Measurements from ENCODE around the gene CFAP74. TPM values are rescaled to one million over a fixed set of nuclear protein-coding genes. Genes with fewer than 3 reads are reported as not detected.
A peak's percentile ranks its signal among the peaks of the same experiment; 100 is the strongest.

The CFAP74 gene
- total RNA-seq, 1 donor from 2014 or later: 0.42 TPM

DNA sequence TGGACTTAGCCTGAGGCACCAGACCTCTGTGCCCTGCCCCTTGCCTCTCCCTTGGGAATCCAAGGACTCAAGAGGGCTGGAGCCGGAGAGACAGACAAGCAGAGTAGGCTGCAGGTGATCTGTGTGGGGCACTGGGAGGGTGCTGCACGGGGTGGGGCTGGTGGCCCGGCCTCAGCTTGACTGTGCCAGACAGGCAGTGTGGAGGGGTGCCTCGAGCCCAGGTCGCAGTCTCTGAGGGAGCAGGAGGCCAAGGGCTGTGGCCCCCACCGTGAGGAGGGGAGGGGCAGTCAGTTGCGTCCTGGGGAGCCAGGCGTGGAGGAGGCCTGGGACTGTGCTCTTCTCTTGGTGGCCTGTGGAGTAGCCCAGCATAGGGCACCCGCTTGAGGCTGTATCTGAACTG is 19.6 kb upstream of the CFAP74 start:
- Mint-ChIP-seq H3K9me3 (no peaks in the 10 kb centered on the region), H3K27ac (no peak overlapping the region), H3K4me3 (no peak overlapping the region), H3K4me1 (peaks cover 3% of the 10 kb centered on the region), H3K27me3 (ENCODE audit: low read depth) (peaks cover 67% of the 10 kb centered on the region), H3K36me3 (no peaks in the 10 kb centered on the region)
- no peak for DNase-seq (ENCODE audit: low spot score in 2 of 2, unreplicated experiment in 2 of 2)
- TF ChIP-seq, protein P1, sequence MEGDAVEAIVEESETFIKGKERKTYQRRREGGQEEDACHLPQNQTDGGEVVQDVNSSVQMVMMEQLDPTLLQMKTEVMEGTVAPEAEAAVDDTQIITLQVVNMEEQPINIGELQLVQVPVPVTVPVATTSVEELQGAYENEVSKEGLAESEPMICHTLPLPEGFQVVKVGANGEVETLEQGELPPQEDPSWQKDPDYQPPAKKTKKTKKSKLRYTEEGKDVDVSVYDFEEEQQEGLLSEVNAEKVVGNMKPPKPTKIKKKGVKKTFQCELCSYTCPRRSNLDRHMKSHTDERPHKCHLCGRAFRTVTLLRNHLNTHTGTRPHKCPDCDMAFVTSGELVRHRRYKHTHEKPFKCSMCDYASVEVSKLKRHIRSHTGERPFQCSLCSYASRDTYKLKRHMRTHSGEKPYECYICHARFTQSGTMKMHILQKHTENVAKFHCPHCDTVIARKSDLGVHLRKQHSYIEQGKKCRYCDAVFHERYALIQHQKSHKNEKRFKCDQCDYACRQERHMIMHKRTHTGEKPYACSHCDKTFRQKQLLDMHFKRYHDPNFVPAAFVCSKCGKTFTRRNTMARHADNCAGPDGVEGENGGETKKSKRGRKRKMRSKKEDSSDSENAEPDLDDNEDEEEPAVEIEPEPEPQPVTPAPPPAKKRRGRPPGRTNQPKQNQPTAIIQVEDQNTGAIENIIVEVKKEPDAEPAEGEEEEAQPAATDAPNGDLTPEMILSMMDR (IDR thresholded peaks at IDR 0.05; ENCODE audit: unreplicated experiment): no peak

GRCh38 chr1:2022063-2022770 is 18.6 kb upstream of the CFAP74 start:
- Mint-ChIP-seq H3K27me3 (ENCODE audit: low read depth) (peaks cover 73% of the 10 kb centered on the region), H3K4me3 (no peak overlapping the region), H3K27ac (no peak overlapping the region), H3K9me3 (no peaks in the 10 kb centered on the region), H3K36me3 (no peaks in the 10 kb centered on the region), H3K4me1 (peaks cover 3% of the 10 kb centered on the region)
- TF ChIP-seq, protein P1 (IDR thresholded peaks at IDR 0.05; ENCODE audit: unreplicated experiment): no peak
- DNase-seq (ENCODE audit: low spot score in 2 of 2, unreplicated experiment in 2 of 2): no peak

- no peaks in the 10 kb centered on the region for H3K9me3 Mint-ChIP-seq
- H3K27me3 Mint-ChIP-seq (ENCODE audit: low read depth): peaks cover 76% of the 10 kb centered on the region
- DNase-seq (ENCODE audit: low spot score in 2 of 2, unreplicated experiment in 2 of 2): no peak
- peaks cover 3% of the 10 kb centered on the region for H3K4me1 Mint-ChIP-seq
- H3K36me3 Mint-ChIP-seq: no peaks in the 10 kb centered on the region
- H3K4me3 Mint-ChIP-seq: no peak overlapping the region
- TF ChIP-seq, protein P1 (IDR thresholded peaks at IDR 0.05; ENCODE audit: unreplicated experiment): no peak
- H3K27ac Mint-ChIP-seq: no peak overlapping the region
These were observed 18.0 kb upstream of the CFAP74 start for GRCh38 chr1:2021550-2021949.

GRCh38 chr1:2020310-2020655 is 16.7 kb upstream of the CFAP74 start:
- Mint-ChIP-seq H3K27me3 (ENCODE audit: low read depth) (peaks cover 83% of the 10 kb centered on the region), H3K4me1 (peaks cover 3% of the 10 kb centered on the region), H3K27ac (no peak overlapping the region), H3K9me3 (no peaks in the 10 kb centered on the region), H3K4me3 (no peak overlapping the region), H3K36me3 (no peaks in the 10 kb centered on the region)
- DNase-seq (ENCODE audit: low spot score in 2 of 2, unreplicated experiment in 2 of 2): no peak
- TF ChIP-seq, protein P1 (IDR thresholded peaks at IDR 0.05; ENCODE audit: unreplicated experiment): no peak

GRCh38 chr1:2019571-2020309 is 16.2 kb upstream of the CFAP74 start:
- TF ChIP-seq, protein P1 (IDR thresholded peaks at IDR 0.05; ENCODE audit: unreplicated experiment): no peak
- Mint-ChIP-seq H3K4me3 (no peak overlapping the region), H3K9me3 (no peaks in the 10 kb centered on the region), H3K4me1 (peaks cover 3% of the 10 kb centered on the region), H3K27ac (no peak overlapping the region), H3K36me3 (no peaks in the 10 kb centered on the region), H3K27me3 (ENCODE audit: low read depth) (peaks cover 88% of the 10 kb centered on the region)
- peak; percentile 52 to 71 for DNase-seq (ENCODE audit: low spot score in 2 of 2, unreplicated experiment in 2 of 2)
